Measurements from ENCODE around the gene CDO1.

GRCh38 chr5:115857626-115858349 is 41.3 kb upstream of the CDO1 start:
- no peak for TF ChIP-seq CTCF (IDR thresholded peaks at IDR 0.05; ENCODE audit: insufficient read depth, low read length)
- TF ChIP-seq SPI1 (IDR thresholded peaks at IDR 0.05; ENCODE audit: borderline replicate concordance, low read depth) = no peak
- TF ChIP-seq POLR2AphosphoS5 (IDR thresholded peaks at IDR 0.05; ENCODE audit: low read depth) = no peak
- TF ChIP-seq REST (IDR thresholded peaks at IDR 0.05; ENCODE audit: insufficient replicate concordance, low read depth) = no peak
- TF ChIP-seq GABPA (IDR thresholded peaks at IDR 0.05; ENCODE audit: low read depth) = no peak

Measured in HL-60 (cell line).